ENCODE measurements around the gene NDUFA13. TPM values are rescaled to one million over a fixed set of nuclear protein-coding genes. Genes with fewer than 3 reads are reported as not detected.
"Not testable (repeated sequence)": the region's sequence is repeated elsewhere in the genome, so short reads cannot be mapped to it uniquely, and the experiment has no call there.

NDUFA13 gene
- total RNA-seq = 1,344 TPM
- long read RNA-seq, transcript NDUFA13-204 (5 exons, 991 nt) = major isoform, 376 of 410 reads
- long read RNA-seq, partial matches to known transcripts = 34 of 410 reads
- long read RNA-seq, other reads (novel, unspliced or antisense) = 0 of 410 reads

DNA sequence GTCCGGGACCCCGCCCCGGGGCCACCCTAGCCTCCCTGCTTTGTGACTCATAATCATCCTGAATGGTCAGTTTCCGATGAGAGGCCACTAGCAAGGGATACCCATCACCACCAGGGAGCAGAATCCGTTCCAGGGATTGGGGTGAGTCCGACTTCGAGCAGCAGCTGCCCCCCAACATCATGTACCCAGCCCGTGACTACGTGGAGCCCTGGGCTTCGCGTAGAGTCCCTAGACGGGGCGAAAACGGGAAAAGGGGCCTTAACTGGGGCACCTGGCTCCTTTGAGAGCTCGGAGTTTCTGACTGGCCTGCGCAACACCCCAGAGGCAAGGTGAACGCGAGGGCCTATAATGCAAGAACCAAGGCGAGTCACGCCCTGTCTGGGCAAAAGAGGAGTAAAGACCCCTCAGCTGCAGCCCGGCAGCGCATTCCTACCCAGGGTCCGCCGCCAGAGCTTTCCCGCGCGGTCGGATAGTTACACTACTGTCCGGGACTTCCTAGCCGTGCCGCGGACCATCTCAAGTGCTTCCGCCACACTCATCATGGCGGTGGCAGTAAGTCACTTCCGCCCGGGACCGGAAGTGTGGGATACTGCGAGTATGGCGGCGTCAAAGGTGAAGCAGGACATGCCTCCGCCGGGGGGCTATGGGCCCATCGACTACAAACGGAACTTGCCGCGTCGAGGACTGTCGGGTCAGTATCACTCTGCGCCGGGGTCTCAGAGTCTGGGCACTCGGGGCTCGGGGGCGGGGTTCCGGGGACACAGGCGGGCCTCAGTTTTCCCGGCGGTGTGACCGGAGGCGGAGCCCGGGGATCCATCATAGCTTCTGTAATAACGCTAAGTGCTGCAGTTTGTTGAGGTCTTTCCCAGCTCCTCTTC, at the start of gene NDUFA13:
NDUFA13 (plus strand) TSS at position 584 of the 878 bp plus-strand sequence; CDS start at position 598, 14 bp downstream.
- ATAC-seq = peak; percentile 91
- intact Hi-C loops (cut with DNase I) = loop anchor here (10.0 kb wide), 1 partner anchor 311 kb away; the partner anchor contains the start of gene NR2C2AP
- DNase-seq (ENCODE audit: missing footprints) = peak; percentile 95

DNA sequence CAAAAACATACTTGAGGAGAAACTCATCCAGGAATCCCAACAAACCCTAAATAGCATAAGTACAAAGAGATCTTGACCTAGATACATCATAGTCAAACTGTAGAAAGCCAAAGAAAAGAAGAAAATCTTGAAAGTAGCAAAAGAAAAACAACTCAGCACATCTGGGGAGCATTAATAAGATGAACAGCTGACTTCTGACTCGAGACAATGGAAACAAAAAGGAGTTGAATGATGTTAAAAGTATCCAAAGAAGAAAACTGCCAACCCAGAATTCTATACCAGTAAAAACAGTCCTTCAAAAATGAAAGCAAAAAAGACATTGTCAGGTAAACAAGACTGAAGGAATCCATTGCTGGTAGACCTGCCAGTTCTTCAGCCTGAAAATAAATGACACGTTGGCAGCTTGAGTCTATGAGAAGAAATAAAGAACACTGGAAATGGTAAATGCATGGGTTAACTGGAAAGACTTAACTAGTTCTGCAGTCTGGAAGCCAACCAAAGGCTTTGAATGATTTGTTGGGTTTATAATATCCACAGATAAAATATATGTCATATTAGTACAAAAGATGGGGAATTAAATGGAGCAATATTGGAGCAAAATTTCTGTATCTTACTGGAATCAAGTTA, 47.5 kb upstream of the NDUFA13 start:
- DNase-seq (ENCODE audit: missing footprints) (no peak), ATAC-seq (no peak)
- intact Hi-C loops (cut with DNase I) = no loop called here

DNA sequence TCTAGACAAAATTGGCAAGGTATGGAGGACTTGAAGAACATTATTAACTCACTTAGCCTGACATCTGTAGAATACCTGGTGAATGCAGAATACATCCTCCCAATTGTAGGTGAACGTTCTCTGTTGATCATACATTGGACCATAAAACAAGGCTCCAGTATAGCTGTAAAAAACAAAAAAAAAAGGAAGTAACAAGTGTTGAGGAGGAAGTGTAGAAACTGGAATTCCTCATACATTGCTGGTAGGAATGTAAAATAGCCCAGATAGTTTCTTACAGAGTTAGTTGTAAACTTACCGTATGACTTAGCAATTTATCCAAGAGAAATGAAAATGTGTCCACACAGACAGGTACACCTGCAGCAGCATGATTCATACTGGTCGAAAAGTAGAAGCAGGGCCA, 45.4 kb upstream of the NDUFA13 start:
- no peak for ATAC-seq
- DNase-seq (ENCODE audit: missing footprints) = no peak
- intact Hi-C loops (cut with DNase I) = no loop called here

GRCh38 chr19:19471682-19472081, 44.3 kb upstream of the NDUFA13 start:
- ATAC-seq = no peak
- intact Hi-C loops (cut with DNase I) = no loop called here
- DNase-seq (ENCODE audit: missing footprints) = no peak

GRCh38 chr19:19472106-19472505, 43.9 kb upstream of the NDUFA13 start:
- DNase-seq (ENCODE audit: missing footprints); ATAC-seq; intact Hi-C loops (cut with DNase I): not testable (repeated sequence)

DNA sequence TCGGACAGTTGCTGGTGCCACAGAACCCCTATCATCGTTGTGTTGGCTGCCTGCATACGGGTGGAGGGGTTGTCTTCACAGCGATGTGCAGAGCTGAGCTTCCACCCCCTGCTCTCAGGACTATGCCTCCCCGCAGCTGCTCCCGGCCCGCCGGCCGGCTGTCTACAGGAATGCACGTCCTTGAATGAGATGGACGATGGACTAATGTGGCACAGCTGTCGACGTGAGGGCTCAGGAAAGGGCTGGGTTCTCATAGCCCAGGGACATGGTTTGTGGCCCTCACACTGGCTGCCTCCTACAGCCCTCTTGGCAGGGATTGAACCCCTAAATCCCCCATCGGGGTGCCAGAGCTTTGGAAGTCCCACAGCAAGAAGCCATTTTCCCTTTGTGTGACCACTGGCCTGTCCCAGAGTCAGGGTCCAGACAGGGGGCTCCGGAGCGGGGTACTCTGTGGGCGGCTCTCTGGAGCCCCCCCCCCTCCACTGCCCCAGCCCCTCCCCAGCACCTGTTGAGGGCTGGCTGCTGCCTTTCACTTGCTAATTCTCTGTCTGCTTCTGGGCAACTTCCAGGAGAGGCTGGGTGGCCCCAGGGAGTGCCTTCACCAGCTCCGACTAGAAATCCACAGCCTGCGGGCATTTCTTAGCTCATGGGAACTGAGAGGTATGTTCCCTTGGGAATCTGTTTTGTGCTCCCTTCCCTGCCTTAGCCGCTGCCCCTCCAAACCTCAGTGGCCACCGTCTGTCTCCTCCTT, 40.8 kb upstream of the NDUFA13 start:
- intact Hi-C loops (cut with DNase I) = no loop called here
- peak; percentile 20 for ATAC-seq
- no peak for DNase-seq (ENCODE audit: missing footprints)

- intact Hi-C loops (cut with DNase I) = no loop called here
- peak; percentile 41 for ATAC-seq
- no peak for DNase-seq (ENCODE audit: missing footprints)
These were observed 39.9 kb upstream of the NDUFA13 start for GRCh38 chr19:19475849-19476828.

DNA sequence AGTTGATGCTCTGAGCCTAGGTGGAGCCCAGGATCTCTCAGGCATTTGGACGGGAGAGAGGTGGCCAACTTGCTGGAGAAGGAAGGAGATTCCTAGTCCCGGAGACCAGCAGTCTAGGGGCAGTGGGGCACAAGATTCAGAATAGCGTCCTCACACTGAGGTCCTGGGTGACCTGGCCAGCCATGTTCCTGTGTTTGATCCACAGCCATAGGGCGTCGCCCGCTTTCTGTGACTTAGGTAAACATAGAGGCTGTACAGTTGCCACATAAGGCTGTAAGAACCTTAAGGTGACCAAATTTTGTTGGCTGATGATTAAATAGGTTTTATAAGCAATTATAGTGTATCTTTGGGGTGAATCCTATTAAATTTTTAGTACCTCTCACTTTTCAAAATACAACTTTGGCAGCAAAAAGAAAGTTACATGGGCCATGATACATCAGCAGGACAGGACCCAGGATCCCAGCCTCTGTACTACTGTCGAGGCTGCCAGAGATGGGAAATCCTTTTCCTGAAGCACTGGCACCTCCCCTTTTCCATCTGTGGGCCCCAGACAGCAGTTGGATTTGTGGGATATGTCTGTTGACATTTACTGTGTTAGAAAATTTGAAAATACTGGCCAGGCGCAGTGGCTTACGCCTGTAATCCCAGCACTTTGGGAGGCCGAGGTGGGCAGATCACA, 38.2 kb upstream of the NDUFA13 start:
- ATAC-seq (no peak), DNase-seq (ENCODE audit: missing footprints) (no peak)
- intact Hi-C loops (cut with DNase I) = no loop called here

DNA sequence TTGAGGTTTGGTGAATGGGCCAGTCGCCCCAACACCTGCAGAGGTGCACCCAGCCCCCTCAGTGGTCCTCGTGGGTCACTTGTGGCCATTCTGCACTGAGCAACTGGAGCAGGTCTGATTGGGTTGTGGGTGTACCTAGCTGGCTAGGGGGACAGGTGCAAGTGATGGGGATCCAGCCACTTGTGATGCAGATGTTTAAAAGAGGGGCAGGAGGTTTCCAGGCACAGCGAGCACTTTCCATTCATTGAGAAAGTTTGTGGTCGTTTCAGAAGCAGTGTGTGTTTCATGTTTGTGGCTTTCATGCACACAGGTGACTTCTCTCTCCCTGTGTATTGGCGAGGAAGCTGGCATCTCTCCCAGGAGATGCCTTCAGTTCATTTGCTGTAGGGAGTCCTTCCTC, 35.3 kb upstream of the NDUFA13 start:
- ATAC-seq = no peak
- intact Hi-C loops (cut with DNase I) = no loop called here
- no peak for DNase-seq (ENCODE audit: missing footprints)

- ATAC-seq = no peak
- intact Hi-C loops (cut with DNase I) = no loop called here
- no peak for DNase-seq (ENCODE audit: missing footprints)
These were observed 33.0 kb upstream of the NDUFA13 start for GRCh38 chr19:19482809-19483596.

GRCh38 chr19:19485161-19485997, 30.6 kb upstream of the NDUFA13 start:
- peak; percentile 44 for DNase-seq (ENCODE audit: missing footprints)
- peak; percentile 29 for ATAC-seq
- intact Hi-C loops (cut with DNase I) = loop anchor here (5.0 kb wide), 1 partner anchor 78 kb away; the partner anchor contains the start of gene GATAD2A

GRCh38 chr19:19485998-19486290, 30.1 kb upstream of the NDUFA13 start:
- ATAC-seq (no peak), DNase-seq (ENCODE audit: missing footprints) (no peak)
- intact Hi-C loops (cut with DNase I) = loop anchor here (5.0 kb wide), 1 partner anchor 79 kb away; the partner anchor contains the start of gene GATAD2A

GRCh38 chr19:19486343-19487076, 29.5 kb upstream of the NDUFA13 start:
- DNase-seq (ENCODE audit: missing footprints) (no peak), ATAC-seq (no peak)
- intact Hi-C loops (cut with DNase I) = loop anchor here (5.0 kb wide), 1 partner anchor 79 kb away; the partner anchor contains the start of gene GATAD2A

GRCh38 chr19:19487077-19487949, 28.7 kb upstream of the NDUFA13 start:
- ATAC-seq = no peak
- intact Hi-C loops (cut with DNase I) = loop anchor here (5.0 kb wide), 1 partner anchor 80 kb away; the partner anchor contains the start of gene GATAD2A
- no peak for DNase-seq (ENCODE audit: missing footprints)

Data from Right ventricle myocardium inferior (tissue), 1 donor.